HFFc6 (cell line): Measurements from ENCODE around the gene TGFBI. TPM values are rescaled to one million over a fixed set of nuclear protein-coding genes. Genes with fewer than 3 reads are reported as not detected.

Experiments used
- DNase-seq: peaks from one replicate; pipeline ENCODE4 v3.0.0-alpha.2; 2018
- H3K27ac Mint-ChIP-seq: 2 replicates; pipeline ENCODE4 v1.8.0; 2020; ENCODE audit warnings: mild to moderate bottlenecking, mixed read lengths
- H3K27me3 Mint-ChIP-seq: 2 replicates; pipeline ENCODE4 v1.8.0; 2021; ENCODE audit warnings: mild to moderate bottlenecking, moderate library complexity, mixed read lengths; ENCODE audit not compliant: insufficient read depth
- H3K36me3 Mint-ChIP-seq: 2 replicates; pipeline ENCODE4 v1.8.0; 2021; ENCODE audit warnings: low read depth, mixed read lengths
- H3K4me1 Mint-ChIP-seq: 2 replicates; pipeline ENCODE4 v1.8.0; 2020; ENCODE audit warnings: low read depth, mixed read lengths
- H3K4me3 Mint-ChIP-seq: 2 replicates; pipeline ENCODE4 v1.8.0; 2020; ENCODE audit warnings: mild to moderate bottlenecking, moderate library complexity, mixed read lengths
- H3K9me3 Mint-ChIP-seq: 2 replicates; pipeline ENCODE4 v1.8.0; 2020; ENCODE audit warnings: mild to moderate bottlenecking, mixed read lengths
- total RNA-seq, 6 experiments: library from RNA; stranded (reverse); fragmentation: NEBNext Ultra II Directional; extraction: Animal tissue kit (Norgen Biotek cat#: 25700); gene quantifications; 2 replicates in 1 of 6; 3 replicates in 5 of 6; pipeline ENCODE4 v1.2.3, GENCODE V29; 2021
- TF ChIP-seq, protein P1 (sequence below): fragments of 200-600 bp; sonication (generic); IDR thresholded peaks from 2 replicates; pipeline ENCODE4 v1.5.0; 2021; ENCODE audit warnings: antibody characterized with exemption, mild to moderate bottlenecking

Gene TGFBI
- total RNA-seq, 6 experiments from 2014 or later, result 529 to 911 (median 784) TPM

DNA sequence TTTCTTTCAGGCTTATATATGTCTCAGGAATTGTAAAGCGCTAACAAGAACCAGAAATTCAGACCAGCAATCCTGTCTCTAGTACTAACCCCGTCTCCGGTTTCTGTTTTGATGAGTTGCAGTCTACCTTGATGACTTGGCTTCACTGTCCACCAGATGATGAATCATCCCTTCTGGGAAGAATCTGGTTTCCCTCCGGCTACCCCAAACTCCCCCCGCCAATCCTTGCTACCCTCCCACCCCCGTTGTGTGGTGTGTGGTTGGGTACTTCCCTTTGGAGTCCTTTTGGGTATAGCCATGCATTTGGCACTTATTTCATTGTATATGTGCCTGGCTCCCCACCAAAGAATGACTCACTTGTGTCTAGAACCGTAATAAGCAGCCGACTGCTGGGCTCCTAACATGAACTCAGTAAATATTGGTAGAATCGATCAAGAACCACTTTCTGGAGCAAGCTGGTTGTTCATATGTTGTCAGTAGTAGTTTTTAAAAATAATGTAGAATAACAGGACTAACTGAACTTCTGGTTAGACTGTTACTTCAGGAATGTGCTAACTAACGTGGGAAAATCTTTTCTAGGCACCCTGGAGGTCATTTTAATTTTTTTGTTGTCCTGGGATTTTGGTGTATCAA is 8.3 kb upstream of the TGFBI start:
- Mint-ChIP-seq H3K9me3 (no peaks in the 10 kb centered on the region; the same call in 1 of the 2 replicates), H3K4me1 (peaks cover 100% of the 10 kb centered on the region), H3K27me3 (peaks cover 2% of the 10 kb centered on the region), H3K36me3 (peaks cover 4% of the 10 kb centered on the region; the same call in 1 of the 2 replicates), H3K4me3 (peak overlapping the region; percentile 79), H3K27ac (peak overlapping the region; percentile 91)
- DNase-seq, result peak; percentile 92
- TF ChIP-seq, protein P1, sequence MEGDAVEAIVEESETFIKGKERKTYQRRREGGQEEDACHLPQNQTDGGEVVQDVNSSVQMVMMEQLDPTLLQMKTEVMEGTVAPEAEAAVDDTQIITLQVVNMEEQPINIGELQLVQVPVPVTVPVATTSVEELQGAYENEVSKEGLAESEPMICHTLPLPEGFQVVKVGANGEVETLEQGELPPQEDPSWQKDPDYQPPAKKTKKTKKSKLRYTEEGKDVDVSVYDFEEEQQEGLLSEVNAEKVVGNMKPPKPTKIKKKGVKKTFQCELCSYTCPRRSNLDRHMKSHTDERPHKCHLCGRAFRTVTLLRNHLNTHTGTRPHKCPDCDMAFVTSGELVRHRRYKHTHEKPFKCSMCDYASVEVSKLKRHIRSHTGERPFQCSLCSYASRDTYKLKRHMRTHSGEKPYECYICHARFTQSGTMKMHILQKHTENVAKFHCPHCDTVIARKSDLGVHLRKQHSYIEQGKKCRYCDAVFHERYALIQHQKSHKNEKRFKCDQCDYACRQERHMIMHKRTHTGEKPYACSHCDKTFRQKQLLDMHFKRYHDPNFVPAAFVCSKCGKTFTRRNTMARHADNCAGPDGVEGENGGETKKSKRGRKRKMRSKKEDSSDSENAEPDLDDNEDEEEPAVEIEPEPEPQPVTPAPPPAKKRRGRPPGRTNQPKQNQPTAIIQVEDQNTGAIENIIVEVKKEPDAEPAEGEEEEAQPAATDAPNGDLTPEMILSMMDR, result no peak

DNA sequence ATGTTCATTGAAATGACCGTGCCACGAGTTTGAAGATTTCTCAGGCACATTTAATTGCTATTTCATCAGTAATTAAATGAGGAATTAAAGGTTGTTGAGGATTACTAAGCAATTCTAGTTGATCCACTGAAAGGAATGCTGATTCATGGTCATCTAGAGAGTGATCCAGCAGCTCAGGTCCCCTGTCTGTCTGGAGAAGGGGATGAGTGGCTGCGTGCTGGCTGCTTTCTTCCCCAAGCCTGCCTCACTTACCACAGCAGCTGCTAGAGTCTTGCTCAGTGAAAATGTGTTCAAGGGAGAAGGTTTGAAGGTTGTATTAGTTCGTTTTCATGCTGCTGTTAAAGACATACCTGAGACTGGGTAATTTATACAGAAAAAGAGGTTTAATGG is 7.8 kb upstream of the TGFBI start:
- Mint-ChIP-seq H3K4me3 (peak overlapping the region; percentile 79), H3K27me3 (peaks cover 2% of the 10 kb centered on the region), H3K36me3 (peaks cover 4% of the 10 kb centered on the region; the same call in 1 of the 2 replicates), H3K27ac (peak overlapping the region; percentile 91), H3K4me1 (peaks cover 95% of the 10 kb centered on the region), H3K9me3 (no peaks in the 10 kb centered on the region; the same call in 1 of the 2 replicates)
- TF ChIP-seq, protein P1, result no peak
- peak; percentile 50 for DNase-seq

DNA sequence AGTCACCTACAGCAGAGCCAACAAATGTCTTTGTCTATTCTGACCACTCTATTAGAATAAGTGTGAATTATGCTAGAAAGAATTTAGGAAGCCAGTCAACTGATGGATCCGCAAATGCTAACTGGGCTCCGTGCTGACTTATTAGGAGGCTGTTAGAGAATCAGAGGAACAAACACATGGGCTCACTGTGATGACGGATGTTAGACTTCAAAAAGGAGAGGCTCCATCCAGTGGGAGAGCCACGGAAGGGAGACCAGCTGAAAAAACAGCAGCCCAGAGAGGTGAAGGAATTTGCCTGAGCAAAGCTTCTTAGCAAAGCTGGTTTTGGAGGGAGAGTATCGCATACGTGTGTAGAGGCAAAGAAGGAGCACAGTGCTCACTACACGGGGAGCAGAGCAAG is 5.8 kb upstream of the TGFBI start:
- TF ChIP-seq, protein P1, result no peak
- H3K27ac Mint-ChIP-seq, result no peak overlapping the region
- H3K27me3 Mint-ChIP-seq, result peaks cover 5% of the 10 kb centered on the region
- DNase-seq, result no peak
- H3K9me3 Mint-ChIP-seq, result no peaks in the 10 kb centered on the region
- H3K4me3 Mint-ChIP-seq, result no peak overlapping the region
- no peaks in the 10 kb centered on the region for H3K36me3 Mint-ChIP-seq
- peaks cover 76% of the 10 kb centered on the region for H3K4me1 Mint-ChIP-seq

DNA sequence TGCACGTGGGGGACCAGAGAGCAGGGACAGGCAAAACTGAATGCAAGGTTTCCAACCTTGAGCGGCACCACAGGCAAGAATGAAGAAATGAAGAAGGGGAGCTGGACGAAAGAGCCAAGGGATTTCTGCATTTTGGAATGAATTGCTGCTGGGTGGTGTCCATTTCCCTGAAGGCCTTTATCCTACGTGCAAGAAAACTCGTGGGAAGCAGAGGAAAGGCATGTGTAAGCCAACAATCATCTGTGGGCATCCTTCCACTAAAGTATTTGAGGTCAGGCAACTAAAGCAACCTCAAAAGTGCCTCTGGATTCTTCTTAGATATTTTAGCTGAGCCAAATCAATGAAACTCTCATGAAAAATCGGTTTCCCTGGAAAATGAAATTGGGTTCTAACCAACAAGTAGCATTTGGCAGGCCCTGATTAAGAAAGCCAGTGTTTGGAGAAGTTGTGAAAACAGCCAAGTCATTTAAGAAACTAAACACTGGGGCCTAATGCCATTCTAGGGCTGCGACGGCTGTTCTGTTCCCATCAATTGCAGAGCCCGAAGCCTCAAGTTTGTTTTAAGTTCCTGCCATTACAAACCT is 4.7 kb upstream of the TGFBI start:
- Mint-ChIP-seq H3K4me1 (peaks cover 65% of the 10 kb centered on the region), H3K27ac (peak overlapping the region; percentile 68), H3K27me3 (peaks cover 5% of the 10 kb centered on the region), H3K4me3 (no peak overlapping the region), H3K36me3 (no peaks in the 10 kb centered on the region), H3K9me3 (no peaks in the 10 kb centered on the region)
- TF ChIP-seq, protein P1, result no peak
- DNase-seq, result peak; percentile 73

DNA sequence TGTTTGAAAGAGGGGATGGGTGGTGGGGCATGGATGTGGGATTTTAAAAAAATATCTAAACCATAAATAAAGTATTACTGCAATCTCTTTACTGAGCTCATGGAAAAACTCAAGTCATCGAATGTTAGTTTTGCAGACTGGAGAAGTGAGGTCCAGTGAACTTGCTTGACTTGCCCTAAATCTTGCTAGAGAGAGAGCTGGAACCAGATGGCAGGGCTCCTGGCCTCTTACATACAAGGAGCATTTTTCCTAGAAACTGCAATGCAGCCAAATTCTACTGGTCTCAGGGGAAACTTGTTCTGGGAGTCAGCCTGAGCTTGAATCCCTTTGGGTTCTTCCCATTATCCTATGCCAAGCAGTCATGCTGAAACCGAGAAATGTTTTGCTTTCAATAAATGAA is 2.9 kb upstream of the TGFBI start:
- H3K27me3 Mint-ChIP-seq, result peaks cover 5% of the 10 kb centered on the region
- no peak overlapping the region for H3K27ac Mint-ChIP-seq
- H3K4me3 Mint-ChIP-seq, result no peak overlapping the region
- TF ChIP-seq, protein P1, result no peak
- peaks cover 65% of the 10 kb centered on the region for H3K4me1 Mint-ChIP-seq
- no peaks in the 10 kb centered on the region for H3K9me3 Mint-ChIP-seq
- DNase-seq, result no peak
- H3K36me3 Mint-ChIP-seq, result no peaks in the 10 kb centered on the region
